GM23338 (cell line): ENCODE results near the gene CNTNAP5. TPM values are rescaled to one million over a fixed set of nuclear protein-coding genes. Genes with fewer than 3 reads are reported as not detected.

Source experiments
- ATAC-seq: fragments of 200-7000 bp; cut with Tn5 transposase; 3 replicates; pipeline ENCODE4 v1.9.1; 2020
- DNase-seq: peaks from one replicate; pipeline ENCODE4 v3.0.0-alpha.2; 2015; ENCODE audit warnings: low spot score
- H2AFZ ChIP-seq: fragments of 200-600 bp; sonication (generic); 2 replicates; pipeline ENCODE4 v1.8.0; 2016; ENCODE audit warnings: antibody characterized with exemption, mild to moderate bottlenecking, moderate library complexity
- H3F3A ChIP-seq: fragments of 200-600 bp; sonication (generic); replicated peaks from 2 replicates; pipeline ENCODE4 v1.8.0; 2017; ENCODE audit warnings: antibody characterized with exemption, mixed run types, low read depth
- H3K27ac ChIP-seq: fragments of 200-600 bp; sonication (generic); 2 replicates; pipeline ENCODE4 v1.6.1; 2016; ENCODE audit warnings: low read depth
- H3K27me3 ChIP-seq: fragments of 200-600 bp; sonication (generic); 2 replicates; pipeline ENCODE4 v1.8.0; 2016; ENCODE audit warnings: mild to moderate bottlenecking, mixed run types, moderate library complexity; ENCODE audit not compliant: insufficient read depth
- H3K36me3 ChIP-seq: fragments of 200-600 bp; sonication (generic); 2 replicates; pipeline ENCODE4 v1.8.0; 2016; ENCODE audit warnings: mild to moderate bottlenecking; ENCODE audit not compliant: insufficient read depth
- H3K4me1 ChIP-seq: fragments of 200-600 bp; sonication (generic); 2 replicates; pipeline ENCODE4 v1.8.0; 2016; ENCODE audit warnings: mild to moderate bottlenecking, moderate library complexity; ENCODE audit not compliant: insufficient read depth
- H3K4me2 ChIP-seq: fragments of 200-600 bp; sonication (generic); 2 replicates; pipeline ENCODE4 v1.7.1; 2017; ENCODE audit warnings: mixed run types
- H3K4me3 ChIP-seq: fragments of 200-600 bp; sonication (generic); 2 replicates; pipeline ENCODE4 v1.6.1; 2016; ENCODE audit warnings: mixed run types
- H3K79me2 ChIP-seq: fragments of 200-600 bp; sonication (generic); replicated peaks from 2 replicates; pipeline ENCODE4 v1.8.0; 2017; ENCODE audit warnings: mild to moderate bottlenecking; ENCODE audit not compliant: insufficient read depth
- H3K9me2 ChIP-seq: fragments of 200-600 bp; sonication (generic); 2 replicates; pipeline ENCODE4 v1.8.0; 2017; ENCODE audit not compliant: insufficient read depth
- H4K20me1 ChIP-seq: fragments of 200-600 bp; sonication (generic); replicated peaks from 2 replicates; pipeline ENCODE4 v1.8.0; 2017; ENCODE audit warnings: mild to moderate bottlenecking; ENCODE audit not compliant: insufficient read depth
- H3K27ac Mint-ChIP-seq: 2 replicates; pipeline ENCODE4 v1.8.0; 2020; ENCODE audit warnings: inconsistent platforms, mild to moderate bottlenecking, moderate library complexity, mixed read lengths
- H3K27me3 Mint-ChIP-seq: 3 replicates; pipeline ENCODE4 v1.8.0; 2022; ENCODE audit warnings: low read depth, mild to moderate bottlenecking, moderate library complexity, mixed read lengths, inconsistent platforms; ENCODE audit not compliant: insufficient read depth, poor library complexity
- H3K36me3 Mint-ChIP-seq: 3 replicates; pipeline ENCODE4 v1.8.0; 2021; ENCODE audit warnings: low read depth, mild to moderate bottlenecking, inconsistent platforms, moderate library complexity, mixed read lengths
- H3K4me1 Mint-ChIP-seq: 3 replicates; pipeline ENCODE4 v1.8.0; 2020; ENCODE audit warnings: mild to moderate bottlenecking, inconsistent platforms, mixed read lengths
- H3K4me3 Mint-ChIP-seq: 3 replicates; pipeline ENCODE4 v1.8.0; 2021; ENCODE audit warnings: moderate library complexity, mild to moderate bottlenecking, inconsistent platforms, mixed read lengths
- H3K9me3 Mint-ChIP-seq: 3 replicates; pipeline ENCODE4 v1.8.0; 2020; ENCODE audit warnings: moderate library complexity, mild to moderate bottlenecking, inconsistent platforms, mixed read lengths
- CTCF ChIP-seq, 2 experiments: fragments of 200-600 bp in 1 of 2; sonication (generic) in 1 of 2; conservative IDR thresholded peaks; 2 replicates each; pipeline versions ENCODE4 v1.5.1 to v1.6.1; 2016 to 2017; ENCODE audit warnings: antibody characterized with exemption in 2 of 2, low read depth in 2 of 2, mild to moderate bottlenecking in 2 of 2, moderate library complexity in 1 of 2
- EZH2 ChIP-seq: fragments of 200-600 bp; sonication (generic); IDR thresholded peaks from one replicate; pipeline ENCODE4 v1.8.0; 2017; ENCODE audit warnings: antibody characterized with exemption, mild to moderate bottlenecking, low read depth; ENCODE audit not compliant: unreplicated experiment
- EZH2phosphoT487 ChIP-seq: fragments of 200-600 bp; sonication (generic); IDR thresholded peaks from one replicate; pipeline ENCODE4 v1.8.1; 2018; ENCODE audit warnings: antibody characterized with exemption; ENCODE audit not compliant: unreplicated experiment
- NANOG ChIP-seq: IDR thresholded peaks from 2 replicates; pipeline ENCODE4 v1.6.1; 2016; ENCODE audit warnings: antibody characterized with exemption, borderline replicate concordance
- POLR2AphosphoS5 ChIP-seq: IDR thresholded peaks from 2 replicates; pipeline ENCODE4 v1.6.1; 2016; ENCODE audit warnings: antibody characterized with exemption, low read depth
- REST ChIP-seq: IDR thresholded peaks from one replicate; pipeline ENCODE4 v1.6.1; 2018; ENCODE audit warnings: antibody characterized with exemption; ENCODE audit not compliant: unreplicated experiment
- STAT1 ChIP-seq: IDR thresholded peaks from one replicate; pipeline ENCODE4 v1.6.1; 2016; ENCODE audit warnings: antibody characterized with exemption; ENCODE audit not compliant: unreplicated experiment
- ZNF114 ChIP-seq: fragments of 250-450 bp; sonication (Bioruptor Pico); IDR thresholded peaks from 2 replicates; pipeline ENCODE4 v1.5.0; 2020; ENCODE audit warnings: mild to moderate bottlenecking, moderate library complexity
- ZNF331 ChIP-seq: fragments of 250-450 bp; sonication (Bioruptor Pico); IDR thresholded peaks from 2 replicates; pipeline ENCODE4 v1.5.0; 2020; ENCODE audit warnings: low read depth, mild to moderate bottlenecking, moderate library complexity
- polyA plus RNA-seq: library from polyadenylated mRNA; unstranded; fragments of >200 nt; fragmentation: Nextera tagmentation; extraction: Ambion mirVana; gene quantifications from 2 replicates; pipeline ENCODE4 v1.2.1, GENCODE V29; 2016
- total RNA-seq: library from RNA; depleted of rRNA; stranded (reverse); fragments of >200 nt; shearing (Covaris generic); gene quantifications from 2 replicates; pipeline ENCODE4 v1.2.3, GENCODE V29; 2014

The CNTNAP5 gene
- total and polyA plus RNA-seq, 2 experiments from 2014 or later, result 0.49 to 0.50 TPM

GRCh38 chr2:124485659-124486058 is 460.6 kb downstream of the CNTNAP5 start:
- DNase-seq (peak; percentile 15), ATAC-seq (no peak)
- no peaks in the 10 kb centered on the region for H4K20me1 ChIP-seq
- peaks cover 10% of the 10 kb centered on the region; the same call in 2 of the 3 replicates for H3K4me1 Mint-ChIP-seq
- peaks cover 2% of the 10 kb centered on the region for H3K27me3 Mint-ChIP-seq
- H2AFZ ChIP-seq, result no peak overlapping the region
- H3K9me3 Mint-ChIP-seq, result no peaks in the 10 kb centered on the region
- no peaks in the 10 kb centered on the region for H3F3A ChIP-seq
- H3K27ac ChIP-seq, result no peak overlapping the region
- no peak overlapping the region for H3K27ac Mint-ChIP-seq
- TF ChIP-seq CTCF (conservative IDR thresholded peaks at IDR 0.05; ENCODE audit: low read depth in 2 of 2) (peak; percentile 45 to 52), EZH2phosphoT487 (no peak), REST (no peak)
- H3K4me3 ChIP-seq, result no peak overlapping the region
- H3K36me3 Mint-ChIP-seq, result no peaks in the 10 kb centered on the region
- H3K4me3 Mint-ChIP-seq, result no peak overlapping the region
- H3K27me3 ChIP-seq, result no peaks in the 10 kb centered on the region
- no peak overlapping the region for H3K4me2 ChIP-seq
- 0 out of 2 replicates have a peak, but pooled peaks cover 5% of the 10 kb centered on the region for H3K9me2 ChIP-seq
- H3K4me1 ChIP-seq, result no peaks in the 10 kb centered on the region
- H3K79me2 ChIP-seq, result no peaks in the 10 kb centered on the region
- H3K36me3 ChIP-seq, result no peaks in the 10 kb centered on the region

GRCh38 chr2:124489686-124490085 is 464.6 kb downstream of the CNTNAP5 start:
- Histone ChIP-seq H3K27me3 (no peaks in the 10 kb centered on the region), H3K4me3 (no peak overlapping the region), H3K9me2 (0 out of 2 replicates have a peak, but pooled peaks cover 5% of the 10 kb centered on the region), H3K4me2 (no peak overlapping the region), H2AFZ (no peak overlapping the region), H3K27ac (no peak overlapping the region), H3K4me1 (0 out of 2 replicates have a peak, but pooled peaks cover 4% of the 10 kb centered on the region), H3K36me3 (no peaks in the 10 kb centered on the region), H3F3A (no peaks in the 10 kb centered on the region), H4K20me1 (no peaks in the 10 kb centered on the region), H3K79me2 (no peaks in the 10 kb centered on the region)
- Mint-ChIP-seq H3K9me3 (no peaks in the 10 kb centered on the region), H3K4me3 (no peak overlapping the region), H3K36me3 (no peaks in the 10 kb centered on the region), H3K4me1 (peaks cover 6% of the 10 kb centered on the region; the same call in 1 of the 3 replicates), H3K27me3 (peaks cover 2% of the 10 kb centered on the region), H3K27ac (no peak overlapping the region)
- no peak for DNase-seq
- ATAC-seq, result no peak
- TF ChIP-seq CTCF (conservative IDR thresholded peaks at IDR 0.05; ENCODE audit: low read depth in 2 of 2) (no peak), ZNF114 (CRISPR knock-in tag) (no peak), EZH2phosphoT487 (no peak), POLR2AphosphoS5 (no peak), ZNF331 (CRISPR knock-in tag) (no peak), REST (no peak), EZH2 (no peak), STAT1 (no peak), NANOG (no peak)
